T1000 (cell line): Measurements from ENCODE around the gene MIS18A.

Experiments used
- DNase-seq: peaks from one replicate; lab custom pipeline; 2025; ENCODE audit warnings: mixed read lengths; lab: John Stamatoyannopoulos, UW

MIS18A gene

GRCh38 chr21:32252136-32252535 lies 26.7 kb downstream of the MIS18A start:
- no peak for DNase-seq

DNA sequence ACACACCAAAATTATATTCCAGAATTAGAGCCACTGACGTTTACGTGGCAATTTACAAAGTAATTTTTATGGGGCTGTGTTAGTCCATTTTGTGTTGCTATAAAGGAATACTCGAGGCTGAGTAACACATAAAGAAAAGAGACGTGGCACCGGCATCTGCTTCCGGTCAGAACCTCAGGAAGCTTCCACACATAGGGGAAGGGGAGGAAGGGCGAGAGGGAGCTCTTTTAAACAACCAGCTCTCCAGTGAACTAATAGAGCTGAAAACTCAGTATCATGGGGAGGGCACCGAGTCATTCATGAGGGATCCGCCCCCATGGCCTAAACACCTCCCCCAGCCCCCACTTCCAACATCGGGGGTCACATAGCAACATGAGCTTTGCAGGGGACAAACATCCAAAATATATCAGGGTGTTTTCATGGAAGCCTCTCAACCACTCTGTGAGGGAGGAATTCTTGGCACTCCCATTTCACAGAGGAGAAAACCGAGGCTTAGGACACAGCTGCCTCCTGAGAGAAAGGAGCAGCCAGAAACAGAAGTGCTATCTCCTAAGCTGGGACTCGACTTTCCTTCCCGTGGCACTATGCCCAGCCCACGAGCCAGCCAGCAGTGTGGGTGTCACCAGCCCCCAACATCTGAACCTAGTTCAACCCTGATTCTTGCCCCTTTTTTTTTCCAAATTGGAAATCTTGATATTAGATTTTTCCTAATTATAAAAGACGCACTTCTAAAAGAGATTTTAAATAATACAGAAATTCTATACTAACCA lies 29.2 kb downstream of the MIS18A start:
- no peak for DNase-seq

GRCh38 chr21:32248571-32249461 lies 30.0 kb downstream of the MIS18A start:
- no peak for DNase-seq

DNA sequence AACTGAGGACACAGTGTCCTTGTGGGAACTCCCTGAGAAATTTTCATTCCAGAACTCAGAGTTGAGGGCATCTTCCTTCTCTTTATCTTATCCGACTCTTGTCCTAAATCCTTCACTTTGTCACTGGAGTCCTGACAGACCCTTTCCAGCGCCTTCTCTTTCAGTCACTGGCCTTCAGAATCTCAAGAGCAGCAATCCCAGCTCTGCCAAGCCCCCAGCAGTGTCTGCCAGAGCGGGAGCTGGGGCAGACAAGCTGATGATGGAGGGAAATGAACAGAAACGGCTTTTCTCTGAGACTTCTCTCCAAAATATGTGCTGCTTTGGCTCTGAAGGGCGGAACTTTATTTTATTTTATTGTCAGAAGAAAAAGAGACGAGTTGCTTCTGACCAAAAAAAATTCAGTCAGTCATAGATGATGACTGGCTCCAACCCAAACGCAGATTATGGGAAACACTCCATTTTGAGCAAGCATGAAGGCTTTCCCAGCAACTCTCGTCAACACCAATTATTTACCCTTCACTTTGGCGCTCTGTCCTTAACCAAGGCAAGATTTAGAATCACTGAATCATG lies 32.2 kb downstream of the MIS18A start:
- no peak for DNase-seq

GRCh38 chr21:32245971-32246370 lies 32.9 kb downstream of the MIS18A start:
- DNase-seq, result no peak

DNA sequence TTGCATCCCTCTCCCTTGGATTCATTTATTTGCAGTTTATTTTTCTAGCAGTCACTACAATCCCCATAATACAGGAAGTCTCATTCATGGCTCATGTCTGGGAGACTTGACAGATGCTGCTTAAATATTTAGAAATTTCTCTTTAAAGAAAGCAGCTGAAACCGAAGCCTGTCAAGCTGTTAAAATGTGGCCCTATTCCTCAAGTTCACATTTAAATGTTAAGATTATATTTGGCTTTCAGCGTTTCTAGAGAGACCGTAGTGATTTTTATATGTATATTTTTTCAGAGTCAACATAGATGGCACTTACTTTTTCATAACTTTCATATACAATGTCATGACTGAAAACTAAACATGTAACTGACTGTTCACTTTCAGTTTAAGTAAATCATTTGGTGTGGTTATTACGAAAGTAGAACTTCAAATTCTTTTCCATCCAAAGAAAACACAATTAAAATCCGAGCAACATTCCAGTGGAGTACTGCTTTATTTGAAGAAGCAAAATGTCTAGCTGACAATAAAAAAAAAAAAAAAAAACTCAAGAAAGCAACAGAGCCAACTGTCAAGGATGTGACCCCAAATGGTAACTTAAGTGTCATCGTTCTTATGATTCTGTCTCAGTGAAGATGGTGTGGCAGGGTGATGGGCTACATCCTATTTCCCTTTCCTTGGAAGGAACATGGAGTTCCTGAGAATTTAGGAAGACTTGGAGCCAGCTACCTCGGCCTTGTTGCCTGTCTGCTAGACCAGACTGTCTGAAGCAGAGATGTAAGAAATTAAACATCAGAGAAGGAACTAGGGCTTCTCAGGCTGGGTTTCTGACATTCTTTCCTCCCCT lies 37.8 kb downstream of the MIS18A start:
- no peak for DNase-seq

- no peak for DNase-seq
Measured at GRCh38 chr21:32239551-32239950, 39.3 kb downstream of the MIS18A start.

DNA sequence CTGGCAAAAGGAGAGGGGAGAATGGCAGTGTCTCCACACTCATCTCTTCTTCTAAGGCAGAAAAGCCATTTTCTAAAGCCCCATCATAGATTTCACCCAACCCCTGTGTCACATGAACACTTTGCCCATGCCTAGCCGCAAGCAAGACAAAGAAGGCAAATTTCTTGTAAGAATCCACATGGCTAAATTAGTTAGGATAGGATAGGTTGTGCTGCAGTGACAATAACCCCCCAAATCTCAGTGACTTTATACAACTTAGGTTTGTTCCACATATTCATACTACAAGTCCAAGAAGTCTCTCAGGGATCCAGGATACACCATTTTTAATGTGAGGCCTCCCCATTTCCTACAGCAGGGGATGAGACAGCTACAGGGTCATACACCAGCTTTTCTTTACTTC lies 40.8 kb downstream of the MIS18A start:
- DNase-seq, result no peak

- DNase-seq, result no peak
Measured at GRCh38 chr21:32237021-32237420, 41.8 kb downstream of the MIS18A start.

GRCh38 chr21:32233722-32234301 lies 45.0 kb downstream of the MIS18A start:
- DNase-seq, result no peak

GRCh38 chr21:32233055-32233546 lies 45.7 kb downstream of the MIS18A start:
- no peak for DNase-seq

DNA sequence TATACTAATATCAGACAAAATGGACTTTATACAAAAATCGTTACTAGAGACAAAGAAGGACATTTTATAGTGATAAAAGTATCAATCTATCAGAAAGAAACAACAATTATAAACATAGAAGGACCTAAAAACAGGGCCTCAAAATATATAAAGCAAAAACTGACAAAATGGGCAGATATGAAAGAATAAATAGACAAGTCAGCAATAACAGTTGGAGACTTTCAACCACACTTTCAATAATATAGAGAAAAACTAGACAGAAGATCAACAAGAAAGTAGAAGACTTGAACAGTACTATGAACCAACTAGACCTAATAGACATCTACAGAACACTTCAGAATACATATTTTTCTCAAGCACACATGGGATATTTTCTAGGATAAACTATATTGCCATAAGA lies 52.4 kb downstream of the MIS18A start:
- DNase-seq, result no peak
